Activated CD8-positive, alpha-beta T cell treated with anti-CD3 and anti-CD28 coated beads for 36 hours (primary cell): ENCODE data around the gene MLC1. TPM values are rescaled to one million over a fixed set of nuclear protein-coding genes. Genes with fewer than 3 reads are reported as not detected.

Experiments
- ATAC-seq: fragments of 200-7000 bp; cut with Tn5 transposase; one replicate; pipeline ENCODE4 v1.10.0; 2021; ENCODE audit warnings: mild to moderate bottlenecking, moderate library complexity
- CTCF ChIA-PET: fragments of 350-600 bp; sonication (Branson Sonifier 250); formaldehyde crosslinking; loops from one replicate; lab custom pipeline; 2021; ENCODE audit warnings: antibody characterized with exemption; lab: Charles Lee
- POLR2A ChIA-PET: fragments of 350-600 bp; sonication (Branson Sonifier 250); formaldehyde crosslinking; loops from one replicate; lab custom pipeline; 2021; ENCODE audit warnings: antibody characterized with exemption; lab: Charles Lee
- DNase-seq: peaks from one replicate; pipeline ENCODE4 v3.0.0-alpha.2; 2020
- H3K27ac Mint-ChIP-seq: one replicate; pipeline ENCODE4 v1.8.0; 2021; ENCODE audit warnings: mild to moderate bottlenecking, mixed read lengths
- H3K27me3 Mint-ChIP-seq: one replicate; pipeline ENCODE4 v1.8.0; 2021; ENCODE audit warnings: mixed read lengths
- H3K36me3 Mint-ChIP-seq: one replicate; pipeline ENCODE4 v1.8.0; 2021; ENCODE audit warnings: low read depth, mixed read lengths
- H3K4me1 Mint-ChIP-seq: one replicate; pipeline ENCODE4 v1.8.0; 2021; ENCODE audit warnings: low read depth, mixed read lengths
- H3K4me3 Mint-ChIP-seq: one replicate; pipeline ENCODE4 v1.8.0; 2021; ENCODE audit warnings: mild to moderate bottlenecking, moderate library complexity, mixed read lengths
- H3K9me3 Mint-ChIP-seq: one replicate; pipeline ENCODE4 v1.8.0; 2021; ENCODE audit warnings: mixed read lengths
- CTCF ChIP-seq: fragments of 200-600 bp; IDR thresholded peaks from one replicate; pipeline ENCODE4 v1.8.0; 2022; ENCODE audit warnings: antibody characterized with exemption, mild to moderate bottlenecking
- intact Hi-C: fragments of 100-400 bp; cut with micrococcal nuclease; formaldehyde crosslinking; loops from one replicate; pipeline ENCODE4 v1.10.0; 2022
- total RNA-seq, 2 experiments: library from RNA; stranded (reverse); gene quantifications; one replicate each; pipeline ENCODE4 v1.2.3, GENCODE V29; 2021

Gene MLC1
- total RNA-seq, 2 experiments from 2014 or later, result 1.3 to 1.5 TPM

- intact Hi-C loops, result no loop called here
- no peak for ATAC-seq
- Mint-ChIP-seq H3K4me3 (no peak overlapping the region), H3K36me3 (no peaks in the 10 kb centered on the region), H3K9me3 (no peaks in the 10 kb centered on the region), H3K27ac (no peak overlapping the region), H3K4me1 (peaks cover 4% of the 10 kb centered on the region), H3K27me3 (peaks cover under 1% of the 10 kb centered on the region)
- no peak for TF ChIP-seq CTCF
- POLR2A ChIA-PET, result interaction anchor here (0.5 kb wide), 1 partner anchor 15 kb away, joined by 4 read pairs; no protein-coding TSS in a partner anchor
- DNase-seq, result no peak
- CTCF ChIA-PET, result no interaction called here
These were observed 5.2 kb downstream of the MLC1 start for GRCh38 chr22:50080077-50080465.

- no peak overlapping the region for H3K27ac Mint-ChIP-seq
- H3K36me3 Mint-ChIP-seq, result no peaks in the 10 kb centered on the region
- no peaks in the 10 kb centered on the region for H3K9me3 Mint-ChIP-seq
- no peak for TF ChIP-seq CTCF
- intact Hi-C loops, result no loop called here
- DNase-seq, result no peak
- H3K27me3 Mint-ChIP-seq, result no peaks in the 10 kb centered on the region
- POLR2A ChIA-PET, result no interaction called here
- no peak for ATAC-seq
- no peak overlapping the region for H3K4me3 Mint-ChIP-seq
- H3K4me1 Mint-ChIP-seq, result no peaks in the 10 kb centered on the region
- CTCF ChIA-PET, result interaction anchor here (1.1 kb wide), 1 partner anchor 48 kb away, joined by 3 read pairs; no protein-coding TSS in a partner anchor
These were observed 6.5 kb downstream of the MLC1 start for GRCh38 chr22:50078761-50079160.

GRCh38 chr22:50078246-50078645 is 7.0 kb downstream of the MLC1 start:
- TF ChIP-seq CTCF, result no peak
- H3K4me3 Mint-ChIP-seq, result no peak overlapping the region
- no peak overlapping the region for H3K27ac Mint-ChIP-seq
- H3K9me3 Mint-ChIP-seq, result no peaks in the 10 kb centered on the region
- ChIA-PET POLR2A (no interaction called here), CTCF (no interaction called here)
- H3K4me1 Mint-ChIP-seq, result no peaks in the 10 kb centered on the region
- intact Hi-C loops, result no loop called here
- H3K36me3 Mint-ChIP-seq, result no peaks in the 10 kb centered on the region
- no peaks in the 10 kb centered on the region for H3K27me3 Mint-ChIP-seq
- DNase-seq (no peak), ATAC-seq (no peak)

GRCh38 chr22:50076646-50077535 is 8.3 kb downstream of the MLC1 start:
- no peaks in the 10 kb centered on the region for H3K9me3 Mint-ChIP-seq
- H3K4me3 Mint-ChIP-seq, result no peak overlapping the region
- intact Hi-C loops, result no loop called here
- no peak for TF ChIP-seq CTCF
- CTCF ChIA-PET, result no interaction called here
- POLR2A ChIA-PET, result no interaction called here
- H3K27me3 Mint-ChIP-seq, result no peaks in the 10 kb centered on the region
- H3K4me1 Mint-ChIP-seq, result no peaks in the 10 kb centered on the region
- no peak overlapping the region for H3K27ac Mint-ChIP-seq
- no peaks in the 10 kb centered on the region for H3K36me3 Mint-ChIP-seq
- no peak for DNase-seq
- no peak for ATAC-seq
